CD14-positive monocyte (primary cell): Measurements from ENCODE around the gene RBM44. TPM values are rescaled to one million over a fixed set of nuclear protein-coding genes. Genes with fewer than 3 reads are reported as not detected.
A peak's percentile ranks its signal among the peaks of the same experiment; 100 is the strongest.

Experiments
- DNase-seq, 3 donors: peaks; one replicate each; pipeline ENCODE4 v3.0.0-alpha.2; 2011 to 2022
- H2AFZ ChIP-seq: 2 replicates; pipeline ENCODE4 v1.6.0; 2012; ENCODE audit warnings: mild to moderate bottlenecking, low read depth, low read length, inconsistent platforms; ENCODE audit not compliant: insufficient read depth, poor library complexity, severe bottlenecking
- H3K27ac ChIP-seq, 2 donors: 1 replicate in 1 of 2; 2 replicates in 1 of 2; pipeline ENCODE4 v1.5.1; 2012 to 2013; ENCODE audit warnings: low read length in 2 of 2, control low read depth in 1 of 2, inconsistent platforms in 1 of 2, low read depth in 1 of 2, mild to moderate bottlenecking in 1 of 2
- H3K27me3 ChIP-seq, 2 donors: one replicate each; pipeline versions ENCODE4 v1.6.0 to v1.6.1; 2011 to 2013; ENCODE audit warnings: low read length in 2 of 2; ENCODE audit not compliant: control insufficient read depth in 2 of 2, insufficient read depth in 2 of 2
- H3K36me3 ChIP-seq, 2 donors: replicated peaks in 1 of 2; 1 replicate in 1 of 2; 2 replicates in 1 of 2; pipeline versions ENCODE4 v1.5.1 to v1.6.1; 2012 to 2013; ENCODE audit warnings: low read length in 2 of 2, control low read depth in 1 of 2, inconsistent platforms in 1 of 2, mild to moderate bottlenecking in 1 of 2; ENCODE audit not compliant: insufficient read depth in 2 of 2, control insufficient read depth in 1 of 2
- H3K4me1 ChIP-seq, 2 donors: 1 replicate in 1 of 2; 2 replicates in 1 of 2; pipeline versions ENCODE4 v1.5.1 to v1.6.1; 2012 to 2013; ENCODE audit warnings: low read length in 2 of 2, control low read depth in 1 of 2, inconsistent platforms in 1 of 2, mild to moderate bottlenecking in 1 of 2, moderate library complexity in 1 of 2; ENCODE audit not compliant: insufficient read depth in 2 of 2, control insufficient read depth in 1 of 2
- H3K4me2 ChIP-seq: replicated peaks from 2 replicates; pipeline ENCODE3; 2012; ENCODE audit warnings: low read length, moderate library complexity, mild to moderate bottlenecking; ENCODE audit not compliant: poor library complexity, severe bottlenecking; ENCODE audit errors: extremely low read depth
- H3K4me3 ChIP-seq, 3 experiments: fragments of 200-600 bp in 1 of 3; sonication (generic) in 1 of 3; replicated peaks in 1 of 3; 1 replicate in 2 of 3; 2 replicates in 1 of 3; pipeline ENCODE4 v1.5.1; 2011 to 2013; ENCODE audit warnings: low read length in 3 of 3, mild to moderate bottlenecking in 3 of 3, control low read depth in 2 of 3, low read depth in 2 of 3, inconsistent platforms in 1 of 3, moderate library complexity in 1 of 3
- H3K79me2 ChIP-seq: 2 replicates; pipeline ENCODE4 v1.6.0; 2012; ENCODE audit warnings: mild to moderate bottlenecking, control low read depth, inconsistent platforms, low read length, moderate library complexity; ENCODE audit not compliant: insufficient read depth
- H3K9ac ChIP-seq: 2 replicates; pipeline ENCODE4 v1.6.0; 2017; ENCODE audit warnings: low read length, mild to moderate bottlenecking; ENCODE audit not compliant: insufficient read depth, poor library complexity, severe bottlenecking
- H3K9me3 ChIP-seq, 2 donors: replicated peaks in 1 of 2; 1 replicate in 1 of 2; 2 replicates in 1 of 2; pipeline versions ENCODE4 v1.5.1 to v1.6.1; 2012 to 2013; ENCODE audit warnings: low read length in 2 of 2, control low read depth in 1 of 2; ENCODE audit not compliant: control insufficient read depth in 1 of 2, insufficient read depth in 1 of 2
- H4K20me1 ChIP-seq: 2 replicates; pipeline ENCODE4 v1.6.0; 2012; ENCODE audit warnings: mild to moderate bottlenecking, low read length, control low read depth, moderate library complexity; ENCODE audit not compliant: insufficient read depth
- H3K27ac Mint-ChIP-seq, 7 donors: one replicate each; pipeline ENCODE4 v1.8.0; 2020; ENCODE audit warnings: mild to moderate bottlenecking in 7 of 7, mixed read lengths in 7 of 7, moderate library complexity in 6 of 7, inconsistent platforms in 2 of 7
- H3K27me3 Mint-ChIP-seq, 3 donors: one replicate each; pipeline ENCODE4 v1.8.0; 2021 to 2022; ENCODE audit warnings: low read depth in 3 of 3, mild to moderate bottlenecking in 3 of 3, mixed read lengths in 3 of 3, moderate library complexity in 3 of 3, inconsistent platforms in 1 of 3
- H3K36me3 Mint-ChIP-seq, 2 donors: one replicate each; pipeline ENCODE4 v1.8.0; 2020; ENCODE audit warnings: mixed read lengths in 2 of 2, inconsistent platforms in 1 of 2, mild to moderate bottlenecking in 1 of 2
- H3K4me1 Mint-ChIP-seq: one replicate; pipeline ENCODE4 v1.8.0; 2020; ENCODE audit warnings: mild to moderate bottlenecking, mixed read lengths
- H3K4me3 Mint-ChIP-seq, 2 donors: one replicate each; pipeline ENCODE4 v1.8.0; 2020; ENCODE audit warnings: mild to moderate bottlenecking in 2 of 2, mixed read lengths in 2 of 2, moderate library complexity in 1 of 2
- H3K9me3 Mint-ChIP-seq, 7 donors: one replicate each; pipeline ENCODE4 v1.8.0; 2020 to 2022; ENCODE audit warnings: mixed read lengths in 7 of 7, mild to moderate bottlenecking in 6 of 7, moderate library complexity in 6 of 7, inconsistent platforms in 2 of 7
- CTCF ChIP-seq: fragments of 200-600 bp; IDR thresholded peaks from one replicate; pipeline ENCODE4 v1.8.0; 2022; ENCODE audit warnings: antibody characterized with exemption, mild to moderate bottlenecking
- WGBS: methylation state at CpG from one replicate; pipeline ENCODE4 v1.1.5; 2013; ENCODE audit warnings: missing lambda C conversion rate; ENCODE audit not compliant: insufficient coverage; 5-methylcytosine and 5-hydroxymethylcytosine counted together
- intact Hi-C, 2 donors: fragments of 100-400 bp; cut with micrococcal nuclease; formaldehyde crosslinking; loops; one replicate each; pipeline versions ENCODE4 v1.15.0 to v1.15.1; 2023
- polyA plus RNA-seq, 3 donors: library from polyadenylated mRNA; depleted of rRNA in 1 of 3; unstranded in 2 of 3; stranded (reverse) in 1 of 3; fragments of 300-500 nt in 2 of 3; fragments of >200 nt in 1 of 3; fragmentation: Illumina TruSeq in 2 of 3; gene quantifications; 1 replicate in 2 of 3; 2 replicates in 1 of 3; pipeline ENCODE4 v1.2.3, GENCODE V29; 2012 to 2021

RBM44 gene
- polyA plus RNA-seq, 3 donors, result 0.07 to 1.5 TPM; not detected in 1

- Histone ChIP-seq H3K9ac (no peak overlapping the region), H3K36me3 (no peaks in the 10 kb centered on the region), H3K79me2 (no peaks in the 10 kb centered on the region), H3K4me3 (no peak overlapping the region), H2AFZ (no peak overlapping the region), H3K4me1 (no peaks in the 10 kb centered on the region), H3K27me3 (peaks cover 8 to 37% of the 10 kb centered on the region in 2 donors), H3K9me3 (no peaks in the 10 kb centered on the region), H4K20me1 (no peaks in the 10 kb centered on the region), H3K27ac (no peak overlapping the region), H3K4me2 (no peak overlapping the region)
- no peak for TF ChIP-seq CTCF
- Mint-ChIP-seq H3K9me3 (peaks cover 0 to 3% (median 0%) of the 10 kb centered on the region in 7 donors), H3K4me3 (no peak overlapping the region), H3K36me3 (no peaks in the 10 kb centered on the region), H3K27me3 (peaks cover 25 to 49% (median 47%) of the 10 kb centered on the region in 3 donors), H3K4me1 (peaks cover 20% of the 10 kb centered on the region), H3K27ac (peak overlapping the region in 2 of 7 donors; percentile 6 to 63)
- intact Hi-C loops, result no loop called here
- WGBS, result 97% methylated on average over 6 of the region's 10 CpGs
- no peak for DNase-seq
Observed at GRCh38 chr2:237864444-237864931, 65.9 kb downstream of the RBM44 start.

- Mint-ChIP-seq H3K27ac (peak overlapping the region in 2 of 7 donors; percentile 61 to 63), H3K4me3 (no peak overlapping the region), H3K4me1 (peaks cover 17% of the 10 kb centered on the region), H3K9me3 (peaks cover 0 to 3% (median 0%) of the 10 kb centered on the region in 7 donors), H3K36me3 (no peaks in the 10 kb centered on the region), H3K27me3 (peaks cover 22 to 47% (median 46%) of the 10 kb centered on the region in 3 donors)
- no peak overlapping the region for H3K4me3 ChIP-seq
- H3K9me3 ChIP-seq, result no peaks in the 10 kb centered on the region
- no peaks in the 10 kb centered on the region for H3K79me2 ChIP-seq
- no peaks in the 10 kb centered on the region for H4K20me1 ChIP-seq
- H3K36me3 ChIP-seq, result no peaks in the 10 kb centered on the region
- H3K4me1 ChIP-seq, result no peaks in the 10 kb centered on the region
- H2AFZ ChIP-seq, result no peak overlapping the region
- no peak overlapping the region for H3K4me2 ChIP-seq
- H3K27me3 ChIP-seq, result peaks cover 6 to 33% of the 10 kb centered on the region in 2 donors
- intact Hi-C loops, result no loop called here
- 70% methylated on average over 8 of the region's 9 CpGs for WGBS
- no peak for TF ChIP-seq CTCF
- no peak overlapping the region for H3K9ac ChIP-seq
- no peak overlapping the region for H3K27ac ChIP-seq
- no peak for DNase-seq
Observed at GRCh38 chr2:237864940-237865622, 66.5 kb downstream of the RBM44 start.
